H9 (cell line): ENCODE results near the gene CCSER2. TPM values are rescaled to one million over a fixed set of nuclear protein-coding genes. Genes with fewer than 3 reads are reported as not detected.

Experiments used
- DNase-seq: peaks from one replicate; pipeline ENCODE4 v3.0.0-alpha.2; 2017
- H2AFZ ChIP-seq: one replicate; pipeline ENCODE4 v1.6.1; 2013; ENCODE audit warnings: mild to moderate bottlenecking, low read length, control low read depth, moderate library complexity
- H2AK5ac ChIP-seq: 2 replicates; pipeline ENCODE4 v1.6.1; 2013; ENCODE audit warnings: low read length, control low read depth, mixed read lengths; ENCODE audit not compliant: insufficient read length
- H2BK120ac ChIP-seq: one replicate; pipeline ENCODE4 v1.6.1; 2013; ENCODE audit warnings: low read depth, mild to moderate bottlenecking, low read length, control low read depth, inconsistent platforms; ENCODE audit not compliant: poor library complexity, severe bottlenecking
- H2BK12ac ChIP-seq: 2 replicates; pipeline ENCODE4 v1.6.1; 2013; ENCODE audit warnings: low read length, control low read depth, mixed read lengths, low read depth; ENCODE audit not compliant: insufficient read length
- H2BK15ac ChIP-seq: 2 replicates; pipeline ENCODE4 v1.6.1; 2013; ENCODE audit warnings: low read depth, low read length, control low read depth
- H2BK20ac ChIP-seq: one replicate; pipeline ENCODE4 v1.6.1; 2013; ENCODE audit warnings: low read depth, mild to moderate bottlenecking, low read length, control low read depth, inconsistent platforms; ENCODE audit not compliant: poor library complexity, severe bottlenecking
- H2BK5ac ChIP-seq: 2 replicates; pipeline ENCODE4 v1.6.1; 2013; ENCODE audit warnings: low read length, control low read depth, mixed read lengths; ENCODE audit not compliant: insufficient read length
- H3K14ac ChIP-seq: 2 replicates; pipeline ENCODE4 v1.6.1; 2013; ENCODE audit warnings: low read length, control low read depth; ENCODE audit not compliant: insufficient read depth
- H3K18ac ChIP-seq: 2 replicates; pipeline ENCODE4 v1.6.1; 2013; ENCODE audit warnings: low read depth, mild to moderate bottlenecking, mixed read lengths, low read length, control low read depth; ENCODE audit not compliant: insufficient read length
- H3K23ac ChIP-seq: 2 replicates; pipeline ENCODE4 v1.6.1; 2013; ENCODE audit warnings: low read length, control low read depth, mixed read lengths, low read depth; ENCODE audit not compliant: insufficient read length
- H3K23me2 ChIP-seq: 2 replicates; pipeline ENCODE4 v1.6.1; 2013; ENCODE audit warnings: low read depth, mild to moderate bottlenecking, mixed read lengths, low read length, control low read depth; ENCODE audit not compliant: insufficient read length, poor library complexity, severe bottlenecking
- H3K27ac ChIP-seq: 2 replicates; pipeline ENCODE4 v1.5.1; 2013; ENCODE audit warnings: low read length, control low read depth, mixed read lengths, low read depth; ENCODE audit not compliant: insufficient read length
- H3K27me3 ChIP-seq: 2 replicates; pipeline ENCODE4 v1.6.1; 2013; ENCODE audit warnings: low read length, control low read depth, inconsistent platforms; ENCODE audit not compliant: insufficient read depth
- H3K4ac ChIP-seq: 2 replicates; pipeline ENCODE4 v1.6.1; 2013; ENCODE audit warnings: low read depth, mild to moderate bottlenecking, control low read depth, inconsistent platforms, low read length, moderate library complexity
- H3K4me1 ChIP-seq: 2 replicates; pipeline ENCODE4 v1.6.1; 2013; ENCODE audit warnings: low read length, control low read depth, inconsistent platforms; ENCODE audit not compliant: insufficient read depth
- H3K4me2 ChIP-seq: 2 replicates; pipeline ENCODE4 v1.6.1; 2013; ENCODE audit warnings: low read length, control low read depth, mixed read lengths; ENCODE audit not compliant: insufficient read length, insufficient read depth
- H3K56ac ChIP-seq: 2 replicates; pipeline ENCODE4 v1.6.1; 2013; ENCODE audit warnings: low read depth, mild to moderate bottlenecking, mixed read lengths, low read length, control low read depth; ENCODE audit not compliant: insufficient read length
- H3K79me1 ChIP-seq: 2 replicates; pipeline ENCODE4 v1.6.1; 2013; ENCODE audit warnings: low read depth, mild to moderate bottlenecking, moderate library complexity, low read length, control low read depth, inconsistent platforms; ENCODE audit not compliant: insufficient read depth, poor library complexity, severe bottlenecking
- H3K79me2 ChIP-seq: 2 replicates; pipeline ENCODE4 v1.6.1; 2013; ENCODE audit warnings: low read length, control low read depth, inconsistent platforms; ENCODE audit not compliant: insufficient read depth
- H3K9ac ChIP-seq: 2 replicates; pipeline ENCODE4 v1.6.1; 2013; ENCODE audit warnings: low read length, control low read depth, mixed read lengths; ENCODE audit not compliant: insufficient read length; ENCODE audit errors: extremely low read depth
- H3K9me3 ChIP-seq: one replicate; pipeline ENCODE4 v1.6.1; 2013; ENCODE audit warnings: low read depth, low read length, inconsistent platforms; ENCODE audit not compliant: control insufficient read depth
- H3T11ph ChIP-seq: one replicate; pipeline ENCODE4 v1.6.1; 2013; ENCODE audit warnings: mild to moderate bottlenecking, low read length, control low read depth, inconsistent platforms
- H4K20me1 ChIP-seq: one replicate; pipeline ENCODE4 v1.6.1; 2013; ENCODE audit not compliant: control insufficient read depth, insufficient read length, insufficient read depth
- H4K5ac ChIP-seq: 2 replicates; pipeline ENCODE4 v1.6.1; 2013; ENCODE audit warnings: low read depth, mild to moderate bottlenecking, mixed read lengths, low read length, control low read depth; ENCODE audit not compliant: insufficient read length
- H4K8ac ChIP-seq: replicated peaks from 2 replicates; pipeline ENCODE4 v1.6.1; 2013; ENCODE audit warnings: low read length, control low read depth, mixed read lengths, low read depth; ENCODE audit not compliant: insufficient read length
- H4K91ac ChIP-seq: 2 replicates; pipeline ENCODE4 v1.6.1; 2013; ENCODE audit warnings: low read depth, mild to moderate bottlenecking, moderate library complexity, mixed read lengths, low read length, control low read depth; ENCODE audit not compliant: insufficient read length
- H3K27ac Mint-ChIP-seq, 3 experiments: 2 replicates in 2 of 3; 3 replicates in 1 of 3; pipeline ENCODE4 v1.8.0; 2020 to 2021; ENCODE audit warnings: mixed read lengths in 3 of 3, mild to moderate bottlenecking in 1 of 3, moderate library complexity in 1 of 3
- H3K27me3 Mint-ChIP-seq: 2 replicates; pipeline ENCODE4 v1.8.0; 2021; ENCODE audit warnings: low read depth, mild to moderate bottlenecking, moderate library complexity, mixed read lengths
- H3K36me3 Mint-ChIP-seq, 3 experiments: 2 replicates in 2 of 3; 3 replicates in 1 of 3; pipeline ENCODE4 v1.8.0; 2020 to 2021; ENCODE audit warnings: low read depth in 3 of 3, mixed read lengths in 3 of 3; ENCODE audit not compliant: insufficient read depth in 1 of 3
- H3K4me1 Mint-ChIP-seq, 2 experiments: 2 replicates each; pipeline ENCODE4 v1.8.0; 2020; ENCODE audit warnings: mixed read lengths in 2 of 2
- H3K4me3 Mint-ChIP-seq, 2 experiments: 2 replicates in 1 of 2; 3 replicates in 1 of 2; pipeline ENCODE4 v1.8.0; 2020 to 2021; ENCODE audit warnings: mild to moderate bottlenecking in 2 of 2, mixed read lengths in 2 of 2, moderate library complexity in 1 of 2
- H3K9me3 Mint-ChIP-seq, 2 experiments: 2 replicates in 1 of 2; 3 replicates in 1 of 2; pipeline ENCODE4 v1.8.0; 2020; ENCODE audit warnings: mild to moderate bottlenecking in 2 of 2, mixed read lengths in 2 of 2, moderate library complexity in 1 of 2
- CTCF ChIP-seq: fragments of 200-600 bp; sonication (generic); conservative IDR thresholded peaks from 3 replicates; pipeline ENCODE4 v1.8.0; 2021; ENCODE audit warnings: antibody characterized with exemption, mild to moderate bottlenecking
- WGBS: extraction: QIAGEN DNeasy Blood & Tissue Kit; methylation state at CpG from one replicate; pipeline ENCODE4 v1.1.7; 2013; ENCODE audit warnings: missing lambda C conversion rate, low lambda C conversion rate, mixed read lengths; ENCODE audit not compliant: insufficient read length; ENCODE audit errors: extremely low coverage; 5-methylcytosine and 5-hydroxymethylcytosine counted together
- total RNA-seq: library from RNA; stranded (reverse); gene quantifications from 2 replicates; pipeline ENCODE4 v1.2.1, GENCODE V29; 2021

The CCSER2 gene
- total RNA-seq, 1 experiment from 2014 or later, result 22.2 TPM

DNA sequence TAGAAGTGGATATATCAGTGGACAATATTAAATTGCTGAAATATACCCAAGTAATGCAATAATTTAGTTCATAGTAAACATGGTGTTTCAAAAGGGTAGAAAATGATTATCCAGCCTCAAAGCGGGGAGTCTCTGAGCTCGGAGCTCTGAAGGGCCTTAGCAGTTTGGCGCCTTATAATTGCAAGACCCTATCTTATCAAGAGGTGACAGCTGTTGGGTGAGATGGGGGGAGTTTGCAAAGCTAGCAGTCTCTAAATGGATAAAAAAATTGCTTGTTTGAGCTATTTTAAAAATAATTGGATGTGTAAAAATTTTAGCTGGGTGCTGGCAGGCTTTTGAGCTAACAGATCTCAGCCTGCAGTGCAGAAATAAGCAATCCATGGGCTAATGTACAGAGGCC lies 219.2 kb downstream of the CCSER2 start:
- H2BK5ac ChIP-seq, result no peak overlapping the region
- no peaks in the 10 kb centered on the region for H3K9me3 Mint-ChIP-seq
- WGBS, result no CpG with 5 or more reads among the region's 3 CpGs
- H3K27me3 Mint-ChIP-seq, result peaks cover 7% of the 10 kb centered on the region
- H3K27me3 ChIP-seq, result no peaks in the 10 kb centered on the region
- peaks cover 15 to 24% of the 10 kb centered on the region in 2 experiments for H3K4me1 Mint-ChIP-seq
- no peak overlapping the region; a peak in 1 of 7 replicates for H3K27ac Mint-ChIP-seq
- H2AFZ ChIP-seq, result no peak overlapping the region
- no peak overlapping the region for H2BK120ac ChIP-seq
- H2AK5ac ChIP-seq, result no peak overlapping the region
- no peak overlapping the region for H3K18ac ChIP-seq
- no peak for DNase-seq
- H3K9me3 ChIP-seq, result no peaks in the 10 kb centered on the region
- H3K4me1 ChIP-seq, result no peaks in the 10 kb centered on the region
- H4K5ac ChIP-seq, result no peak overlapping the region
- H3K56ac ChIP-seq, result no peak overlapping the region
- no peak overlapping the region for H4K8ac ChIP-seq
- H3K4me2 ChIP-seq, result no peak overlapping the region
- no peak overlapping the region for H3K14ac ChIP-seq
- H2BK15ac ChIP-seq, result no peak overlapping the region
- H3K4ac ChIP-seq, result no peak overlapping the region
- no peaks in the 10 kb centered on the region for H4K20me1 ChIP-seq
- H3K27ac ChIP-seq, result no peak overlapping the region
- H3K79me2 ChIP-seq, result no peaks in the 10 kb centered on the region
- H3K9ac ChIP-seq, result no peak overlapping the region
- H3K23me2 ChIP-seq, result no peaks in the 10 kb centered on the region
- H3K23ac ChIP-seq, result no peak overlapping the region
- no peak overlapping the region for H4K91ac ChIP-seq
- no peak overlapping the region for H2BK12ac ChIP-seq
- H3K36me3 Mint-ChIP-seq, result no peaks in the 10 kb centered on the region
- H3K4me3 Mint-ChIP-seq, result no peak overlapping the region
- no peaks in the 10 kb centered on the region for H3K79me1 ChIP-seq
- TF ChIP-seq CTCF, result no peak
- H3T11ph ChIP-seq, result no peak overlapping the region
- no peak overlapping the region for H2BK20ac ChIP-seq
